K562 (cell line): Measurements from ENCODE around the gene MYO10. TPM values are rescaled to one million over a fixed set of nuclear protein-coding genes. Genes with fewer than 3 reads are reported as not detected.

Source experiments
- ATAC-seq: fragments of 200-7000 bp; cut with Tn5 transposase; 3 replicates; pipeline ENCODE4 v1.9.1; 2020; ENCODE audit warnings: moderate library complexity
- BruUV-seq: library from RNA; stranded (reverse); fragments of 400-500 nt; replicated peaks from 2 replicates; lab custom pipeline; 2021; lab: Mats Ljungman, UMichigan
- CTCF ChIA-PET: fragments of 300-600 bp; formaldehyde crosslinking; extraction: SDS; loops from one replicate; lab custom pipeline; 2021; ENCODE audit warnings: low intra/inter-chr PET ratio; lab: Yijun Ruan, JAX
- POLR2A ChIA-PET: fragments of 300-600, 350-650 bp; sonication (Branson Sonifier 250); formaldehyde crosslinking; extraction: SDS; loops from one replicate; lab custom pipeline; 2021; ENCODE audit warnings: antibody characterized with exemption, inconsistent platforms; lab: Yijun Ruan, JAX
- DNase-seq, 4 experiments: peaks; one replicate each; pipeline versions ENCODE4 v3.0.0 to v3.0.0-alpha.2; 2011 to 2018; ENCODE audit warnings: low spot score in 3 of 4, mixed read lengths in 3 of 4; ENCODE audit errors: extremely low read depth in 1 of 4
- FAIRE-seq: peaks from 2 replicates; lab custom pipeline; 2011; peaks lifted over from hg19 to GRCh38; lab: Jason Lieb, UNC
- H2AFZ ChIP-seq: 2 replicates; pipeline ENCODE4 v1.6.0; 2011; ENCODE audit warnings: low read depth, low read length, control low read depth, inconsistent platforms
- H3K27ac ChIP-seq: fragments of 200-600 bp; 3 replicates; pipeline ENCODE4 v1.8.0; 2011; ENCODE audit warnings: low read depth, mild to moderate bottlenecking, control low read depth, inconsistent platforms, low read length, moderate library complexity, mixed read lengths; ENCODE audit errors: extremely low read depth
- H3K27me3 ChIP-seq, 2 experiments: fragments of 300-600 bp in 1 of 2; 2 replicates in 1 of 2; 3 replicates in 1 of 2; pipeline versions ENCODE4 v1.6.0 to v1.8.0; 2011; ENCODE audit warnings: inconsistent platforms in 2 of 2, low read length in 2 of 2, mild to moderate bottlenecking in 1 of 2, mixed read lengths in 1 of 2, moderate library complexity in 1 of 2; ENCODE audit not compliant: control insufficient read depth in 2 of 2, insufficient read depth in 2 of 2
- H3K36me3 ChIP-seq: fragments of 300-600 bp; 3 replicates; pipeline ENCODE4 v1.8.0; 2011; ENCODE audit warnings: mild to moderate bottlenecking, low read length, inconsistent platforms; ENCODE audit not compliant: control insufficient read depth, insufficient read depth
- H3K4me1 ChIP-seq, 2 experiments: fragments of 200-600 bp in 1 of 2; replicated peaks in 1 of 2; 2 replicates in 1 of 2; 3 replicates in 1 of 2; pipeline versions ENCODE4 v1.5.1 to v1.8.0; 2011; ENCODE audit warnings: inconsistent platforms in 2 of 2, low read length in 2 of 2, mild to moderate bottlenecking in 1 of 2, mixed read lengths in 1 of 2, moderate library complexity in 1 of 2; ENCODE audit not compliant: control insufficient read depth in 2 of 2, insufficient read depth in 2 of 2
- H3K4me2 ChIP-seq: 2 replicates; pipeline ENCODE4 v1.6.1; 2011; ENCODE audit warnings: low read length, control low read depth, inconsistent platforms, mixed read lengths; ENCODE audit not compliant: insufficient read depth
- H3K4me3 ChIP-seq: fragments of 200-600 bp; sonication (generic), shearing (Covaris generic); 2 replicates; pipeline ENCODE4 v1.5.1; 2016; ENCODE audit warnings: control low read depth, inconsistent platforms
- H3K79me2 ChIP-seq: fragments of 200-600 bp; 3 replicates; pipeline ENCODE4 v1.8.0; 2011; ENCODE audit warnings: low read length, inconsistent platforms; ENCODE audit not compliant: control insufficient read depth, insufficient read depth
- H3K9ac ChIP-seq, 2 experiments: 2 replicates each; pipeline versions ENCODE4 v1.6.0 to v1.6.1; 2011; ENCODE audit warnings: low read depth in 2 of 2, low read length in 2 of 2, control low read depth in 1 of 2, inconsistent platforms in 1 of 2, mild to moderate bottlenecking in 1 of 2, mixed read lengths in 1 of 2; ENCODE audit not compliant: insufficient read depth in 1 of 2
- H3K9me1 ChIP-seq: one replicate; pipeline ENCODE4 v1.6.0; 2011; ENCODE audit warnings: inconsistent platforms, mild to moderate bottlenecking, low read length, moderate library complexity; ENCODE audit not compliant: control insufficient read depth, insufficient read depth
- H3K9me3 ChIP-seq: replicated peaks from 2 replicates; pipeline ENCODE4 v1.5.1; 2011; ENCODE audit warnings: low read depth, low read length, inconsistent platforms; ENCODE audit not compliant: control insufficient read depth, insufficient read depth
- H4K20me1 ChIP-seq: replicated peaks from 2 replicates; pipeline ENCODE4 v1.6.1; 2011; ENCODE audit warnings: low read length, inconsistent platforms, mixed read lengths; ENCODE audit not compliant: control insufficient read depth, insufficient read depth
- C11orf30 ChIP-seq: fragments of 450-650 bp; IDR thresholded peaks from 2 replicates; pipeline ENCODE4 v1.6.1; 2016; ENCODE audit warnings: low read depth, mild to moderate bottlenecking
- CBX2 ChIP-seq: fragments of 200-600 bp; sonication (generic); IDR thresholded peaks from one replicate; pipeline ENCODE4 v1.6.1; 2012; ENCODE audit warnings: mild to moderate bottlenecking, low read length, inconsistent platforms; ENCODE audit not compliant: insufficient read depth, poor library complexity, severe bottlenecking
- CHCHD3 ChIP-seq: fragments of 250-450 bp; sonication (Bioruptor Pico); IDR thresholded peaks from 2 replicates; pipeline ENCODE4 v2.1.2; 2022; ENCODE audit warnings: mild to moderate bottlenecking
- RBM15 ChIP-seq: fragments of 200-400 bp; formaldehyde crosslinking; IDR thresholded peaks from 2 replicates; pipeline ENCODE4 v1.6.1; 2018; ENCODE audit warnings: mild to moderate bottlenecking, low read length, moderate library complexity; ENCODE audit not compliant: insufficient read depth
- RBM39 ChIP-seq: fragments of 200-400 bp; formaldehyde crosslinking; optimal IDR thresholded peaks from 2 replicates; pipeline ENCODE3; 2018; ENCODE audit warnings: low read depth, low read length
- SLC30A9 ChIP-seq: fragments of 250-450 bp; sonication (Bioruptor Pico); IDR thresholded peaks from 2 replicates; pipeline ENCODE4 v1.8.0; 2022; ENCODE audit warnings: mild to moderate bottlenecking, moderate library complexity
- SOX6 ChIP-seq: fragments of 450-650 bp; IDR thresholded peaks from 2 replicates; pipeline ENCODE4 v1.6.1; 2014; ENCODE audit warnings: mild to moderate bottlenecking
- ZBTB17 ChIP-seq: fragments of 450-650 bp; formaldehyde crosslinking; IDR thresholded peaks from 2 replicates; pipeline ENCODE4 v1.4.0; 2020; ENCODE audit warnings: mild to moderate bottlenecking
- ZBTB40 ChIP-seq, 2 experiments: fragments of 450-650 bp in 1 of 2; sonication (generic) in 1 of 2; formaldehyde crosslinking in 1 of 2; IDR thresholded peaks; 2 replicates each; pipeline versions ENCODE4 v1.7.1 to v1.9.0; 2016 to 2022; ENCODE audit warnings: inconsistent platforms in 1 of 2, mild to moderate bottlenecking in 1 of 2, missing genetic modification reagents in 1 of 2
- WGBS: fragments of 100-300 bp; shearing (Covaris generic); methylation state at CpG from one replicate; pipeline ENCODE4 v1.1.6; 2016; ENCODE audit warnings: low coverage, mixed read lengths; ENCODE audit not compliant: insufficient coverage; ENCODE audit errors: missing lambda C conversion rate; 5-methylcytosine and 5-hydroxymethylcytosine counted together
- in situ Hi-C: fragments of 300-500 bp; cut with MboI; formaldehyde crosslinking; loops from 4 replicates; pipeline ENCODE4 v1.15.0; 2018; ENCODE audit warnings: inconsistent platforms, mixed read lengths
- intact Hi-C: fragments of 100-400 bp; cut with micrococcal nuclease; formaldehyde crosslinking; loops from 2 replicates; pipeline ENCODE4 v1.14.2; 2022
- polyA plus RNA-seq, 8 experiments: library from polyadenylated mRNA; depleted of rRNA in 4 of 8; stranded (reverse) in 5 of 8; unstranded in 3 of 8; fragments of >200 nt; fragmentation: Nextera tagmentation in 2 of 8; fragmentation: Illumina TruSeq in 1 of 8; extraction: Ambion mirVana in 2 of 8; extraction: Trizol in 1 of 8; gene quantifications; 2 replicates each; pipeline versions ENCODE4 v1.2.1 to v1.2.3, GENCODE V29; 2011 to 2014; ENCODE audit warnings: inconsistent platforms in 1 of 8, missing spikeins in 1 of 8
- total RNA-seq, 7 experiments: library from RNA; depleted of rRNA in 6 of 7; stranded (reverse); fragments of >200 nt in 6 of 7; fragmentation: Illumina TruSeq in 2 of 7; extraction: Trizol in 2 of 7; gene quantifications; 2 replicates each; pipeline versions ENCODE4 v1.2.1 to v1.2.3, GENCODE V29; 2011 to 2021; ENCODE audit warnings: low replicate concordance in 1 of 7
- TF ChIP-seq, protein P1 (sequence below), 3 experiments: IDR thresholded peaks in 2 of 3; conservative IDR thresholded peaks in 1 of 3; 2 replicates each; pipeline ENCODE4 v1.5.1; 2011 to 2012; ENCODE audit warnings: low read length in 3 of 3, mild to moderate bottlenecking in 3 of 3, control low read depth in 2 of 3, improper control_type of control experiment in 1 of 3, inconsistent platforms in 1 of 3, low read depth in 1 of 3, mixed read lengths in 1 of 3, moderate library complexity in 1 of 3; ENCODE audit not compliant: insufficient read depth in 2 of 3
- TF ChIP-seq, protein P2 (sequence below): sonication (generic); formaldehyde crosslinking; IDR thresholded peaks from 2 replicates; pipeline ENCODE4 v1.8.1; 2023; ENCODE audit warnings: mild to moderate bottlenecking, missing genetic modification reagents, moderate library complexity

MYO10 gene
- total and polyA plus RNA-seq, 9 of the 15 experiments (the other 6 are each of a cell fraction or from before 2014, with no cell fraction given), result 0.04 to 0.24 TPM; not detected in 7

GRCh38 chr5:16659536-16659935 is 276.6 kb downstream of the MYO10 start:
- BruUV-seq, result no TSS peak
- in situ Hi-C loops, result no loop called here
- H3K9me3 ChIP-seq, result no peaks in the 10 kb centered on the region
- POLR2A ChIA-PET, result no interaction called here
- no peaks in the 10 kb centered on the region for H3K9me1 ChIP-seq
- no peak overlapping the region for H2AFZ ChIP-seq
- no peaks in the 10 kb centered on the region for H4K20me1 ChIP-seq
- no peak overlapping the region for H3K9ac ChIP-seq
- FAIRE-seq (no peak), DNase-seq (no peak), ATAC-seq (no peak)
- no peak overlapping the region for H3K27ac ChIP-seq
- H3K36me3 ChIP-seq, result no peaks in the 10 kb centered on the region
- no peaks in the 10 kb centered on the region for H3K4me1 ChIP-seq
- CTCF ChIA-PET, result no interaction called here
- no peak overlapping the region for H3K4me2 ChIP-seq
- H3K79me2 ChIP-seq, result no peaks in the 10 kb centered on the region
- intact Hi-C loops, result no loop called here
- H3K4me3 ChIP-seq, result no peak overlapping the region
- 0% methylated on average over 1 of the region's 1 CpG for WGBS
- H3K27me3 ChIP-seq, result no peaks in the 10 kb centered on the region; a peak in 1 of 5 replicates
- TF ChIP-seq, protein P1, sequence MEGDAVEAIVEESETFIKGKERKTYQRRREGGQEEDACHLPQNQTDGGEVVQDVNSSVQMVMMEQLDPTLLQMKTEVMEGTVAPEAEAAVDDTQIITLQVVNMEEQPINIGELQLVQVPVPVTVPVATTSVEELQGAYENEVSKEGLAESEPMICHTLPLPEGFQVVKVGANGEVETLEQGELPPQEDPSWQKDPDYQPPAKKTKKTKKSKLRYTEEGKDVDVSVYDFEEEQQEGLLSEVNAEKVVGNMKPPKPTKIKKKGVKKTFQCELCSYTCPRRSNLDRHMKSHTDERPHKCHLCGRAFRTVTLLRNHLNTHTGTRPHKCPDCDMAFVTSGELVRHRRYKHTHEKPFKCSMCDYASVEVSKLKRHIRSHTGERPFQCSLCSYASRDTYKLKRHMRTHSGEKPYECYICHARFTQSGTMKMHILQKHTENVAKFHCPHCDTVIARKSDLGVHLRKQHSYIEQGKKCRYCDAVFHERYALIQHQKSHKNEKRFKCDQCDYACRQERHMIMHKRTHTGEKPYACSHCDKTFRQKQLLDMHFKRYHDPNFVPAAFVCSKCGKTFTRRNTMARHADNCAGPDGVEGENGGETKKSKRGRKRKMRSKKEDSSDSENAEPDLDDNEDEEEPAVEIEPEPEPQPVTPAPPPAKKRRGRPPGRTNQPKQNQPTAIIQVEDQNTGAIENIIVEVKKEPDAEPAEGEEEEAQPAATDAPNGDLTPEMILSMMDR (IDR thresholded peaks at IDR 0.05 in 2 of 3, conservative IDR thresholded peaks at IDR 0.05 in 1 of 3; ENCODE audit: insufficient read depth in 2 of 3, low read depth in 1 of 3, low read length in 3 of 3), result no peak
- TF ChIP-seq CHCHD3 (no peak), ZBTB40 (IDR thresholded peaks at IDR 0.05) (no peak), ZBTB40 (CRISPR knock-in tag; IDR thresholded peaks at IDR 0.05) (no peak), SLC30A9 (CRISPR knock-in tag) (no peak), RBM39 (no peak), C11orf30 (no peak), CBX2 (no peak), RBM15 (no peak), ZBTB17 (CRISPR knock-in tag) (no peak), SOX6 (no peak)
- TF ChIP-seq, protein P2, sequence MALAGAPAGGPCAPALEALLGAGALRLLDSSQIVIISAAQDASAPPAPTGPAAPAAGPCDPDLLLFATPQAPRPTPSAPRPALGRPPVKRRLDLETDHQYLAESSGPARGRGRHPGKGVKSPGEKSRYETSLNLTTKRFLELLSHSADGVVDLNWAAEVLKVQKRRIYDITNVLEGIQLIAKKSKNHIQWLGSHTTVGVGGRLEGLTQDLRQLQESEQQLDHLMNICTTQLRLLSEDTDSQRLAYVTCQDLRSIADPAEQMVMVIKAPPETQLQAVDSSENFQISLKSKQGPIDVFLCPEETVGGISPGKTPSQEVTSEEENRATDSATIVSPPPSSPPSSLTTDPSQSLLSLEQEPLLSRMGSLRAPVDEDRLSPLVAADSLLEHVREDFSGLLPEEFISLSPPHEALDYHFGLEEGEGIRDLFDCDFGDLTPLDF (CRISPR knock-in tag), result no peak
